IMR-90 (cell line): ENCODE results near the gene TSC2.

Experiments
- CEBPB ChIP-seq: IDR thresholded peaks from 2 replicates; pipeline ENCODE4 v1.6.1; 2012; ENCODE audit warnings: low read depth, low read length, improper control_type of control experiment
- CTCF ChIP-seq: conservative IDR thresholded peaks from 2 replicates; pipeline ENCODE4 v1.5.1; 2012; ENCODE audit warnings: mild to moderate bottlenecking, low read depth, low read length, improper control_type of control experiment
- FOS ChIP-seq: fragments of 150-350 bp; IDR thresholded peaks from 2 replicates; pipeline ENCODE4 v1.6.1; 2016; ENCODE audit warnings: low read depth, low read length
- MAZ ChIP-seq: IDR thresholded peaks from 2 replicates; pipeline ENCODE4 v1.6.1; 2012; ENCODE audit warnings: low read depth, mild to moderate bottlenecking, low read length, improper control_type of control experiment, moderate library complexity, borderline replicate concordance
- MXI1 ChIP-seq: IDR thresholded peaks from 2 replicates; pipeline ENCODE4 v1.6.1; 2012; ENCODE audit warnings: low read depth, mild to moderate bottlenecking, low read length, moderate library complexity, borderline replicate concordance
- POLR2A ChIP-seq: IDR thresholded peaks from 2 replicates; pipeline ENCODE4 v1.6.1; 2012; ENCODE audit warnings: mild to moderate bottlenecking, low read depth, low read length
- RFX5 ChIP-seq: IDR thresholded peaks from 2 replicates; pipeline ENCODE4 v1.8.0; 2012; ENCODE audit warnings: low read depth, mild to moderate bottlenecking, low read length, moderate library complexity

GRCh38 chr16:2092256-2092620, 44.5 kb downstream of the TSC2 start:
- TF ChIP-seq FOS (no peak), POLR2A (no peak), CTCF (no peak), CEBPB (no peak), RFX5 (no peak), MAZ (no peak), MXI1 (no peak)
